Measurements from ENCODE around the gene CNOT6L.
A peak's percentile ranks its signal among the peaks of the same experiment; 100 is the strongest.
"Not testable (repeated sequence)": the region's sequence is repeated elsewhere in the genome, so short reads cannot be mapped to it uniquely, and the experiment has no call there.

CNOT6L gene

DNA sequence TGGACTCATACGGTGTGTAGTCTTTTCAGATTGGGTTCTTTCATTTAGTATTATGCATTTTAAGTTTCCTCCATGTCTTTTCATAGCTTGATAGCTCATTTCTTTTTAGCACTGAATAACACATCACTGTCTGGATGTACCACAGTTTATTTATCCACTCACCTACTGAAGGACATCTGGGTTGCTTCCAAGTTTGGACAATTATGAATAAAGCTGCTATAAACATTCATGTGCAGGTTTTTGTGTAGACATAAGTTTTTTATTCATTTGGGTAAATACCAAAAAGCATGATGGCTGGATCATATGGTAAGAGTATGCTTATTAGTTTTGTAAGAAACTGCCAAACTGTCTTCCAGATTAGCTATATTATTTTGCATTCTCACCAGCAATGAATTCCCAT is 29.0 kb downstream of the CNOT6L start:
- intact Hi-C loops (cut with DNase I) = no loop called here
- no peak for DNase-seq

DNA sequence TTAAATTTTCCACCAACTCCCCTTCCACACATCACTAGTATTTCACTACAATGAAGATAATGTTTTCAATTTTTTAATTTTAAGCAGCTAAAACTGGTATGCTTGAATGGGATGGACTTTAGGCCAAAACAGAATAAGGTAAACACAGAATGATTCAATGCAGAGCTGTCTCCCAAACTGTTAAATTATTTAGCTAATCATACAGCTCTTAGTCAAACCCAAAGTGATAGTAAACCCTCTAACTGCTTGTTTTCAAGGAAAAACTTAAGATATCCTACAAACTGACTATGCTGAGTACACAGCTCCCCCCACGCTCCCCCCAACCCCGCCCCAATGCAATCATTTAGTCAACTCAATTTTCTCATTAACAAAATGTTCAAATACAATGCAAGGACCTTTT is 30.2 kb downstream of the CNOT6L start:
- intact Hi-C loops (cut with DNase I) = no loop called here

DNA sequence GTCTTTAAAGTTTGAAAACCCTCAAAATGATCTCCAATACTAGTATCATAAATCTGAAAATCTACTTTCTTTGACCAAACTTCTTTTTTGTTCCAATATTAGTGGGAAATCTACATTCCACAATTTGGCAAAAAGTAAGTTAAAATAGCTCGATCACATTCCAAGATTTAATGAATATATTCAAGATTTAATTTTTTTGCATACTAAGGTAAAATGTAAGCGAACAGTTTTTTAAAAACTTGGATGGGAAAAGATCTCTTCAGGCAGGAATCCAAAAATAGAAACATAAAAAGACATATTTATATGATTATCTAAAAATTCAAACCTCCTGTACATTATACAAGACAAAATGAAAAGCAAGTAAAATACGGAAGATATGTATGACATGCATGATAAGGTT is 31.2 kb downstream of the CNOT6L start:
- DNase-seq = no peak
- intact Hi-C loops (cut with DNase I) = no loop called here

More for the DNA sequence above, 30.2 kb downstream of the CNOT6L start:
- no peak for DNase-seq

- no peak for DNase-seq
- intact Hi-C loops (cut with DNase I) = no loop called here
Measured at GRCh38 chr4:77785669-77786068, 33.5 kb downstream of the CNOT6L start.

DNA sequence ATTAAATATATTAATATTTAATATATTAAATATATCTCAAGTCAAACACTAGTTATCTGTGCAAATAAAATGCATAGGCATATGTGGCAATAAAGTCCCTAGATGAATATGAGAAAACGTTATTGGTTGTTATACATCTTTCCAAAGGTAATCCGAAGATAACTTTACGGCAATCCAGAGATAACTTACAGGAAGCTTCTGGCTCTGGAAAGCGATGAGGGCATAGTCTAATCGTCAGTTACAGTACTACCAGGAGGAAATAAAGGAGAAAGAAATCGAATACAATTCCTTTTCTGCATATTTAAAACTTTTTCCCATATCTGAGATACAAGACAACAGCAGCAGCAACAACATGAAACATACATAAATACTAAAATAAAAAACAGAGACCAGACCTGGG is 35.3 kb downstream of the CNOT6L start:
- DNase-seq = no peak
- intact Hi-C loops (cut with DNase I) = no loop called here

GRCh38 chr4:77782102-77782835 is 36.9 kb downstream of the CNOT6L start:
- intact Hi-C loops (cut with DNase I) = no loop called here
- no peak for DNase-seq

DNA sequence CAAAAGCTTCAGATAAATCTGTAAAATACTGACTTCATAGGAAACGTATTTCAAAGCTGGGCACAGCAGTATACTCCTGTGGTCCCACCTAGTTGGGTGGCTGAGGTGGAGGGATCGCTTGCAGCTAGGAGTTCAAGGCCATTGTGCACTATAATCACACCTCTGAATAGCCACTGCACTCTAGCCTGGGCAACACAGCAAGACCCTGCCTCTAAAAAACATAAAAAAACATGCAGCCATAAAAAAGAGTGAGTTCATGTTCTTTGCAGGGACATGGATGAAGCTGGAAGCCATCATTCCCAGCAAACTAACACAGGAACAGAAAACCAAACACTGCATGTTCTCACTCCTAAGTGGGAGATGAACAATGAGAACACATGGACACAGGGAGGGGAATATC is 38.4 kb downstream of the CNOT6L start:
- intact Hi-C loops (cut with DNase I); DNase-seq: not testable (repeated sequence)

- no peak for DNase-seq
- intact Hi-C loops (cut with DNase I) = no loop called here
Measured at GRCh38 chr4:77777135-77777807, 41.9 kb downstream of the CNOT6L start.

GRCh38 chr4:77776182-77777134 is 42.7 kb downstream of the CNOT6L start:
- intact Hi-C loops (cut with DNase I) = no loop called here
- DNase-seq = peak in 2 of 42 donors; percentile 3 to 5

DNA sequence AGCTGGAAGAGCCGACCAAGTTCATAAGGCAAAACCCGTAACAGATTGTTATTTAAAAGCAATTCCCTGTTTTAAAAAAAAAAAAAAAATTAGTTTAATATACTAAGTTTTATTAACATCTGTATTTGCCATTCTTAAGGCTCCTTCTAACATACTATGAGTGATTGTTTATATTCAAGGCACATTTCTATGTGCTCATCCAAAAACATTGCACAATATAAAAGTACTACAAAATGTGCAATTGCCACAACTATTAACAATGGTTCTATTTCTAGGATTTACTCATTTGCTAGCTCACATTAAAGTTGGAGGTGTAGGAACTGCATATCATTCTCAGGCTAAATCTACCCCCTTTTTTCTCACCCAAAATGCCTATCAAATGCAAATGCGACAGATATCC is 46.1 kb downstream of the CNOT6L start:
- no peak for DNase-seq
- intact Hi-C loops (cut with DNase I) = no loop called here

GRCh38 chr4:77771566-77771965 is 47.6 kb downstream of the CNOT6L start:
- intact Hi-C loops (cut with DNase I) = no loop called here
- DNase-seq = no peak

DNA sequence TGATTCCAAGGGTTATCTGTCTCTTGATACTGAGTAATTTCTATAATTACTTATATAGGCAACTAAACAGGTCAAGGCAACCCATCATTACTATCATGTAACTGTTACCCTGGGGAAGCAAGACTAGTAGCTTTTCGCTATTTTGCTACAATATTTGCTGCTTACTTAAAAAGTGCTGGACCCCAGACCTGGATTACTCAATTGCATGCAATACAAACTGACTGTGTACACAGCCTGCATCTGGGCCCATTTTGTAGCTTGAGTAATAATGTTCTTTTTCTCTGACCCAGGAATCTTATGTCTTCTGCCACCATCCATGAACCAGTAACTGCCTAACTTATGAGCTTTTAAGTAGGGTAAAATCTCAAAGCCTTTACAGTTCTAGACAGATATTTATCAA is 53.4 kb downstream of the CNOT6L start:
- intact Hi-C loops (cut with DNase I) = no loop called here
- DNase-seq = no peak

- DNase-seq = no peak
- intact Hi-C loops (cut with DNase I) = no loop called here
Measured at GRCh38 chr4:77762531-77762930, 56.6 kb downstream of the CNOT6L start.

- intact Hi-C loops (cut with DNase I) = no loop called here
- DNase-seq = no peak
Measured at GRCh38 chr4:77761595-77761994, 57.6 kb downstream of the CNOT6L start.

DNA sequence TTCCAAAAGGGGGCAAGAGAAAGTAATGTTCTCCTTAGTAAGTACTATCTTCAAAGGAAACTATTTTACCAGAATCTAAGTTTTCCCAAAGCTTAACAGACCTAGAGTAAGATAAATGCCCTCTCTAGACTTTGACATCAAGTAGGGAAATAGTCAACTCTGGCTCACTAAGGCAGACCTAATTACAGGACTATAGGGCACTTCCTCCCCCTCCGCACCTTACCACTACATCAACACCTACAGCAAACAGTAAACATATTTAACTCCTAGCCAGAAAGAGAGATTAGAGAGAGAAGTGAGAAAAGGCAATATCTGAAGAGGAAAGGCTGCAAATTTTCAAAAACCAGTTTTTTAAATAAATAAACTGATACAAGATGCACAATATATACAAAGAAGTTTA is 60.4 kb downstream of the CNOT6L start:
- intact Hi-C loops (cut with DNase I) = no loop called here

DNA sequence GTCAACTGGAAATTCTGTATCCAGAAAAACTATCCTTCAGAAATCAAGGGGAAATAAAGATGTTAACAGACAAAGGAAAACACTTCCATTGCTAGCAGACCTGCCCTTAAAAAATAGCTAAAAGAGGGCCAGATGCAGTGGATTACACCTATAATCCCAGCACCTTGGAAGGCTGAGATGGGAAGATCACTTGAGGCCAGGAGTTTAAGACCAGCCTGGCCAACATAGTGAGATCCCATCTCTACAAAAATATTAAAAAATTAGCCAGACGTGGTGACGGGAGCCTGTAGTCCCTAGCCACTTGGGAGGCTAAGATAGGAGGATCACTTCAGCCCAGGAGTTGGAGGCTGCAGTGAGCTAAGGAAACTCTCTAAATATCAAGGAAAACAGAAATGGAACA is 67.4 kb downstream of the CNOT6L start:
- no peak for DNase-seq
- intact Hi-C loops (cut with DNase I) = no loop called here

More for the DNA sequence above, 60.4 kb downstream of the CNOT6L start:
- no peak for DNase-seq

- no peak for DNase-seq
- intact Hi-C loops (cut with DNase I) = no loop called here
Measured at GRCh38 chr4:77745792-77746191, 73.4 kb downstream of the CNOT6L start.

GRCh38 chr4:77742054-77742453 is 77.1 kb downstream of the CNOT6L start:
- no peak for DNase-seq
- intact Hi-C loops (cut with DNase I) = no loop called here

GRCh38 chr4:77740480-77740879 is 78.7 kb downstream of the CNOT6L start:
- DNase-seq = no peak

GRCh38 chr4:77734928-77735327 is 84.2 kb downstream of the CNOT6L start:
- intact Hi-C loops (cut with DNase I) = no loop called here
- no peak for DNase-seq

More at GRCh38 chr4:77740480-77740879, 78.7 kb downstream of the CNOT6L start:
- intact Hi-C loops (cut with DNase I) = no loop called here
